Thoracic aorta (tissue), 2 donors: ENCODE measurements around the gene PODXL2. TPM values are rescaled to one million over a fixed set of nuclear protein-coding genes. Genes with fewer than 3 reads are reported as not detected.
"Not testable (repeated sequence)": the region's sequence is repeated elsewhere in the genome, so short reads cannot be mapped to it uniquely, and the experiment has no call there.

Source experiments
- ATAC-seq: fragments of 150-250 bp; one replicate; pipeline ENCODE4 v1.8.0; 2017; ENCODE audit warnings: low read depth; ENCODE audit not compliant: insufficient number of reproducible peaks, low FRiP score
- DNase-seq: peaks from one replicate; pipeline ENCODE4 v3.0.0-alpha.2; 2020; ENCODE audit warnings: low spot score
- H3K27ac ChIP-seq, 2 donors: fragments of 200-600 bp; sonication (generic); 1 replicate in 1 of 2; 2 replicates in 1 of 2; pipeline ENCODE4 v1.5.1; 2016; ENCODE audit warnings: mild to moderate bottlenecking in 2 of 2, moderate library complexity in 2 of 2
- H3K27me3 ChIP-seq: fragments of 200-600 bp; sonication (generic); replicated peaks from 2 replicates; pipeline ENCODE4 v1.6.0; 2016; ENCODE audit warnings: mild to moderate bottlenecking; ENCODE audit not compliant: insufficient read depth
- H3K36me3 ChIP-seq: fragments of 200-600 bp; sonication (generic); one replicate; pipeline ENCODE4 v1.5.1; 2016
- H3K4me1 ChIP-seq, 2 donors: fragments of 200-600 bp; sonication (generic); 1 replicate in 1 of 2; 2 replicates in 1 of 2; pipeline versions ENCODE4 v1.5.1 to v1.6.0; 2016; ENCODE audit warnings: low read depth in 2 of 2, mild to moderate bottlenecking in 1 of 2; ENCODE audit not compliant: control insufficient read depth in 1 of 2
- H3K4me3 ChIP-seq: fragments of 200-600 bp; sonication (generic); 2 replicates; pipeline ENCODE4 v1.5.1; 2016; ENCODE audit warnings: mild to moderate bottlenecking
- H3K9me3 ChIP-seq: fragments of 200-600 bp; sonication (generic); 2 replicates; pipeline ENCODE4 v1.5.1; 2016
- CTCF ChIP-seq: fragments of 200-600 bp; sonication (generic); IDR thresholded peaks from one replicate; pipeline ENCODE4 v1.5.1; 2019; ENCODE audit warnings: antibody characterized with exemption
- total RNA-seq, 2 donors: library from RNA; depleted of rRNA; stranded (reverse); fragments of >200 nt; gene quantifications; one replicate each; pipeline versions ENCODE4 v1.1.0 to v1.2.3, GENCODE V29; 2016

PODXL2 gene
- total RNA-seq, 2 donors from 2014 or later: 2.8 to 7.8 TPM

GRCh38 chr3:127698691-127699415 lies 69.9 kb downstream of the PODXL2 start:
- Histone ChIP-seq H3K27me3 (no peaks in the 10 kb centered on the region), H3K4me3 (no peak overlapping the region), H3K4me1 (peaks cover 33 to 69% of the 10 kb centered on the region in 2 donors), H3K27ac (peak overlapping the region; percentile 90 to 94), H3K9me3 (no peaks in the 10 kb centered on the region), H3K36me3 (no peaks in the 10 kb centered on the region)
- ATAC-seq (no peak), DNase-seq (no peak)
- no peak for TF ChIP-seq CTCF

- Histone ChIP-seq H3K36me3 (no peaks in the 10 kb centered on the region), H3K9me3 (no peaks in the 10 kb centered on the region), H3K27me3 (no peaks in the 10 kb centered on the region), H3K27ac (peak overlapping the region; percentile 90 to 94), H3K4me3 (no peak overlapping the region), H3K4me1 (peaks cover 33 to 69% of the 10 kb centered on the region in 2 donors)
- ATAC-seq (no peak), DNase-seq (no peak)
- TF ChIP-seq CTCF: no peak
These were observed 70.7 kb downstream of the PODXL2 start for GRCh38 chr3:127699416-127700300.

- no peak for DNase-seq
These were observed 71.4 kb downstream of the PODXL2 start for GRCh38 chr3:127700406-127700805.

GRCh38 chr3:127701280-127701911 lies 72.4 kb downstream of the PODXL2 start:
- no peak overlapping the region for H3K4me3 ChIP-seq
- H3K27me3 ChIP-seq: no peaks in the 10 kb centered on the region
- ATAC-seq: no peak
- TF ChIP-seq CTCF: no peak
- H3K4me1 ChIP-seq: peaks cover 33 to 67% of the 10 kb centered on the region in 2 donors
- H3K36me3 ChIP-seq: peaks cover 4% of the 10 kb centered on the region
- peak overlapping the region; percentile 1 to 45 for H3K27ac ChIP-seq
- DNase-seq: no peak
- no peaks in the 10 kb centered on the region for H3K9me3 ChIP-seq

More at GRCh38 chr3:127700406-127700805, 71.4 kb downstream of the PODXL2 start:
- no peak for ATAC-seq
- H3K27me3 ChIP-seq: no peaks in the 10 kb centered on the region
- no peaks in the 10 kb centered on the region for H3K9me3 ChIP-seq
- peaks cover 33 to 69% of the 10 kb centered on the region in 2 donors for H3K4me1 ChIP-seq
- H3K4me3 ChIP-seq: no peak overlapping the region
- peak overlapping the region in 1 of 2 donors; percentile 90 for H3K27ac ChIP-seq
- peaks cover 4% of the 10 kb centered on the region for H3K36me3 ChIP-seq
- no peak for TF ChIP-seq CTCF

GRCh38 chr3:127702151-127702578 lies 73.2 kb downstream of the PODXL2 start:
- no peak overlapping the region for H3K4me3 ChIP-seq
- H3K9me3 ChIP-seq: no peaks in the 10 kb centered on the region
- peak overlapping the region; percentile 1 to 45 for H3K27ac ChIP-seq
- peaks cover 30 to 67% of the 10 kb centered on the region in 2 donors for H3K4me1 ChIP-seq
- no peak for TF ChIP-seq CTCF
- DNase-seq (no peak), ATAC-seq (no peak)
- H3K27me3 ChIP-seq: no peaks in the 10 kb centered on the region
- peaks cover 4% of the 10 kb centered on the region for H3K36me3 ChIP-seq

- not testable (repeated sequence) for H3K4me3 ChIP-seq, H3K36me3 ChIP-seq, H3K27ac ChIP-seq, H3K9me3 ChIP-seq, ATAC-seq, H3K27me3 ChIP-seq, DNase-seq
- peaks cover 14 to 65% of the 10 kb centered on the region in 2 donors for H3K4me1 ChIP-seq
These were observed 75.9 kb downstream of the PODXL2 start for GRCh38 chr3:127704840-127705239.
